SK-N-SH (cell line): ENCODE results near the gene FGD2. TPM values are rescaled to one million over a fixed set of nuclear protein-coding genes. Genes with fewer than 3 reads are reported as not detected.

Experiments
- CTCF ChIA-PET: fragments of 300-600, 350-600 bp; formaldehyde crosslinking; extraction: SDS; loops from one replicate; lab custom pipeline; 2021; lab: Yijun Ruan, JAX
- POLR2A ChIA-PET: fragments of 350-600 bp; sonication (Branson Sonifier 250); formaldehyde crosslinking; extraction: SDS; loops from one replicate; lab custom pipeline; 2020; ENCODE audit warnings: antibody characterized with exemption, inconsistent platforms; lab: Yijun Ruan, JAX
- DNase-seq: peaks from one replicate; pipeline ENCODE4 v3.0.0; 2012
- H2AFZ ChIP-seq: fragments of 200-600 bp; sonication (generic); 2 replicates; pipeline ENCODE4 v1.8.1; 2016; ENCODE audit warnings: antibody characterized with exemption, mild to moderate bottlenecking, low read depth
- H3F3A ChIP-seq: fragments of 200-600 bp; sonication (generic); replicated peaks from 2 replicates; pipeline ENCODE3; 2016; ENCODE audit warnings: antibody characterized with exemption, mild to moderate bottlenecking; ENCODE audit not compliant: insufficient read depth
- H3K27ac ChIP-seq, 2 experiments: fragments of 200-500 bp in 1 of 2; fragments of 200-600 bp in 1 of 2; sonication (Bioruptor generic) in 1 of 2; sonication (generic), shearing (Covaris generic) in 1 of 2; 2 replicates each; pipeline versions ENCODE4 v1.5.1 to v1.6.1; 2014 to 2016; ENCODE audit warnings: low read depth in 2 of 2, inconsistent platforms in 1 of 2, low read length in 1 of 2, mild to moderate bottlenecking in 1 of 2, mixed read lengths in 1 of 2
- H3K27me3 ChIP-seq: fragments of 200-600 bp; sonication (generic), shearing (Covaris generic); 2 replicates; pipeline ENCODE4 v1.6.1; 2016; ENCODE audit warnings: mixed run types; ENCODE audit not compliant: insufficient read depth
- H3K36me3 ChIP-seq, 2 experiments: fragments of 200-500 bp in 1 of 2; fragments of 200-600 bp in 1 of 2; sonication (Bioruptor generic) in 1 of 2; sonication (generic) in 1 of 2; replicated peaks in 1 of 2; 2 replicates each; pipeline versions ENCODE3 to v1.5.1; 2014 to 2016; ENCODE audit warnings: low read length in 1 of 2, mild to moderate bottlenecking in 1 of 2; ENCODE audit not compliant: insufficient read depth in 2 of 2, control insufficient read depth in 1 of 2
- H3K4me1 ChIP-seq, 2 experiments: fragments of 200-500 bp in 1 of 2; fragments of 200-600 bp in 1 of 2; sonication (Bioruptor generic) in 1 of 2; sonication (generic), shearing (Covaris generic) in 1 of 2; 2 replicates each; pipeline versions ENCODE4 v1.5.1 to v1.6.1; 2014 to 2016; ENCODE audit warnings: low read depth in 1 of 2, low read length in 1 of 2, mixed run types in 1 of 2; ENCODE audit not compliant: insufficient read depth in 2 of 2, control insufficient read depth in 1 of 2
- H3K4me2 ChIP-seq: fragments of 200-600 bp; sonication (generic), shearing (Covaris generic); 2 replicates; pipeline ENCODE4 v1.6.1; 2017; ENCODE audit warnings: mixed run types
- H3K4me3 ChIP-seq, 2 experiments: fragments of 200-500 bp in 1 of 2; fragments of 200-600 bp in 1 of 2; sonication (Bioruptor generic) in 1 of 2; sonication (generic), shearing (Covaris generic) in 1 of 2; 2 replicates each; pipeline versions ENCODE4 v1.5.1 to v1.8.1; 2014 to 2016; ENCODE audit warnings: low read depth in 2 of 2, inconsistent platforms in 1 of 2, low read length in 1 of 2, mild to moderate bottlenecking in 1 of 2, mixed read lengths in 1 of 2, moderate library complexity in 1 of 2
- H3K79me2 ChIP-seq: fragments of 200-600 bp; sonication (generic); 2 replicates; pipeline ENCODE4 v1.8.1; 2017; ENCODE audit warnings: mild to moderate bottlenecking; ENCODE audit not compliant: insufficient read depth
- H3K9ac ChIP-seq: fragments of 200-600 bp; sonication (generic); 2 replicates; pipeline ENCODE4 v1.6.1; 2017; ENCODE audit warnings: mixed run types
- H3K9me2 ChIP-seq: fragments of 200-600 bp; sonication (generic); 2 replicates; pipeline ENCODE4 v1.6.1; 2017; ENCODE audit warnings: mixed run types
- H3K9me3 ChIP-seq: fragments of 200-600 bp; sonication (generic); 2 replicates; pipeline ENCODE4 v1.6.1; 2017; ENCODE audit warnings: mixed run types, mild to moderate bottlenecking, moderate library complexity
- H4K20me1 ChIP-seq: fragments of 200-600 bp; sonication (generic); 2 replicates; pipeline ENCODE4 v1.6.1; 2017; ENCODE audit warnings: mild to moderate bottlenecking, mixed run types; ENCODE audit not compliant: insufficient read depth
- GABPA ChIP-seq: IDR thresholded peaks from 2 replicates; pipeline ENCODE4 v1.4.0; 2012; ENCODE audit warnings: low read depth, mild to moderate bottlenecking
- MAX ChIP-seq: IDR thresholded peaks from 2 replicates; pipeline ENCODE4 v1.4.0; 2012; ENCODE audit warnings: low read depth
- MXI1 ChIP-seq: IDR thresholded peaks from 2 replicates; pipeline ENCODE4 v1.6.1; 2012; ENCODE audit warnings: mild to moderate bottlenecking, low read depth, low read length, improper control_type of control experiment
- RFX5 ChIP-seq: IDR thresholded peaks from 2 replicates; pipeline ENCODE4 v1.6.1; 2012; ENCODE audit warnings: mild to moderate bottlenecking, improper control_type of control experiment, low read length
- WGBS: methylation state at CpG from one replicate; pipeline ENCODE4 v1.1.6; 2017; ENCODE audit warnings: low lambda C conversion rate; 5-methylcytosine and 5-hydroxymethylcytosine counted together
- polyA plus RNA-seq, 3 experiments: library from polyadenylated mRNA; depleted of rRNA; stranded (reverse); fragments of >200 nt; gene quantifications; 2 replicates each; pipeline ENCODE4 v1.2.3, GENCODE V29; 2012
- TF ChIP-seq, protein P1 (sequence below): IDR thresholded peaks from 2 replicates; pipeline ENCODE4 v1.6.1; 2012; ENCODE audit warnings: mild to moderate bottlenecking, low read depth, low read length, moderate library complexity

FGD2 gene
- polyA plus RNA-seq, 1 of the 3 experiments (the other 2 are of a cell fraction), result not detected

- ChIA-PET POLR2A (no interaction called here), CTCF (interaction anchor here (1.0 to 1.8 kb wide), 3 partner anchors 13 to 185 kb away, joined by 3 to 9 read pairs (median 4); partner anchors contain the start of genes TBC1D22B and TMEM217)
- H3K4me1 ChIP-seq, result peaks cover 0 to 15% of the 10 kb centered on the region in 2 experiments; a peak in 2 of 4 replicates
- WGBS, result 89% methylated on average over 4 of the region's 5 CpGs
- TF ChIP-seq RFX5, result no peak
- H3K9ac ChIP-seq, result no peak overlapping the region
- H3K4me3 ChIP-seq, result no peak overlapping the region
- no peak for DNase-seq
- H3K4me2 ChIP-seq, result no peak overlapping the region
- no peaks in the 10 kb centered on the region for H3K9me3 ChIP-seq
- H3K36me3 ChIP-seq, result no peaks in the 10 kb centered on the region
- H3K27ac ChIP-seq, result no peak overlapping the region
- no peaks in the 10 kb centered on the region for H3F3A ChIP-seq
- no peaks in the 10 kb centered on the region for H3K27me3 ChIP-seq
- no peaks in the 10 kb centered on the region for H3K9me2 ChIP-seq
- H2AFZ ChIP-seq, result no peak overlapping the region
- H3K79me2 ChIP-seq, result no peaks in the 10 kb centered on the region
- no peaks in the 10 kb centered on the region for H4K20me1 ChIP-seq
Measured at GRCh38 chr6:37072526-37072925, 67.1 kb downstream of the FGD2 start.

DNA sequence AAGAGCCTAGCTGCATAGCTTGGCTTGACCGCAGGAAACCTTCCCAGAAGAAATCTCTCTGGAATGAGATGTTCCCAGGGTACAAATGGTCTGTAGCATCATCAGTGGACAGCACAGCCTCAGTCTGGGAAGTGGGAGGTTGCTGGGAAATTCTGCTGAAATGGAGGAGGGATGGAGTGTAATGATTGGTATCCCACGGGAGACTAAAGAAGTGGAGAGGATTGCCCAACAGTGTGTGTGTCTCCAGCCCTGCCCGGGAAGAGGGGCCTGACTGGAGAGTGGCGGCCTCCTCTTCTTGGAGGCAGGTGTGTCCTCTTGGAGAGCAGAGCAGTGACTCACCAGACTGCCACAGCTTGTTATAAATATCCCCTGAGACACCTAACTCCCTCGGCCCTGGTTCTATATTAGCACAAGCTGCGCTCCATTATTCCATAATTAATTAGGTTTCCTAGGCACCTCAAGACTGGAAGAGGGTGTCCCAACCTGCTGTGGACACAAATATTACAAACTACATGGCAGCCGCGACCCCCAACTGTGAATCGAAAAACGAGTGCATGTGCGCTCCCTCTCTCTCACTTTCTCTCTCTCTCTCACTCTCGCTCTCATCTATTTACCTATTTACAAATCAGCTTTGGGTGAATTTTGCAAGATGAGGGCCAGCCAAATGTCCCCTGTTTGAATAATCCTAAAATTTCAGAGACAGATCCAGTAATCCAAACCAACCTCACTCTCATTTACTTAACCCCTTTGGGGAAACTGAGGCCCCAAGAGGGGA is 68.8 kb downstream of the FGD2 start:
- no peak overlapping the region for H3K9ac ChIP-seq
- 90% methylated on average over 12 of the region's 12 CpGs for WGBS
- H3K27ac ChIP-seq, result no peak overlapping the region; a peak in 1 of 4 replicates
- CTCF ChIA-PET, result interaction anchor here (0.6 to 1.0 kb wide), 2 partner anchors 23 to 45 kb away, joined by 3 read pairs; no protein-coding TSS in a partner anchor
- H3K27me3 ChIP-seq, result no peaks in the 10 kb centered on the region
- H2AFZ ChIP-seq, result no peak overlapping the region
- no peak for DNase-seq
- H3K9me3 ChIP-seq, result no peaks in the 10 kb centered on the region
- H3K36me3 ChIP-seq, result no peaks in the 10 kb centered on the region
- H4K20me1 ChIP-seq, result no peaks in the 10 kb centered on the region
- no peaks in the 10 kb centered on the region for H3K79me2 ChIP-seq
- H3K4me3 ChIP-seq, result no peak overlapping the region
- H3F3A ChIP-seq, result no peaks in the 10 kb centered on the region
- POLR2A ChIA-PET, result no interaction called here
- H3K4me1 ChIP-seq, result peaks cover 0 to 23% of the 10 kb centered on the region in 2 experiments; a peak in 3 of 4 replicates
- H3K4me2 ChIP-seq, result no peak overlapping the region
- no peaks in the 10 kb centered on the region for H3K9me2 ChIP-seq
- TF ChIP-seq MXI1, result no peak
- TF ChIP-seq, protein P1, sequence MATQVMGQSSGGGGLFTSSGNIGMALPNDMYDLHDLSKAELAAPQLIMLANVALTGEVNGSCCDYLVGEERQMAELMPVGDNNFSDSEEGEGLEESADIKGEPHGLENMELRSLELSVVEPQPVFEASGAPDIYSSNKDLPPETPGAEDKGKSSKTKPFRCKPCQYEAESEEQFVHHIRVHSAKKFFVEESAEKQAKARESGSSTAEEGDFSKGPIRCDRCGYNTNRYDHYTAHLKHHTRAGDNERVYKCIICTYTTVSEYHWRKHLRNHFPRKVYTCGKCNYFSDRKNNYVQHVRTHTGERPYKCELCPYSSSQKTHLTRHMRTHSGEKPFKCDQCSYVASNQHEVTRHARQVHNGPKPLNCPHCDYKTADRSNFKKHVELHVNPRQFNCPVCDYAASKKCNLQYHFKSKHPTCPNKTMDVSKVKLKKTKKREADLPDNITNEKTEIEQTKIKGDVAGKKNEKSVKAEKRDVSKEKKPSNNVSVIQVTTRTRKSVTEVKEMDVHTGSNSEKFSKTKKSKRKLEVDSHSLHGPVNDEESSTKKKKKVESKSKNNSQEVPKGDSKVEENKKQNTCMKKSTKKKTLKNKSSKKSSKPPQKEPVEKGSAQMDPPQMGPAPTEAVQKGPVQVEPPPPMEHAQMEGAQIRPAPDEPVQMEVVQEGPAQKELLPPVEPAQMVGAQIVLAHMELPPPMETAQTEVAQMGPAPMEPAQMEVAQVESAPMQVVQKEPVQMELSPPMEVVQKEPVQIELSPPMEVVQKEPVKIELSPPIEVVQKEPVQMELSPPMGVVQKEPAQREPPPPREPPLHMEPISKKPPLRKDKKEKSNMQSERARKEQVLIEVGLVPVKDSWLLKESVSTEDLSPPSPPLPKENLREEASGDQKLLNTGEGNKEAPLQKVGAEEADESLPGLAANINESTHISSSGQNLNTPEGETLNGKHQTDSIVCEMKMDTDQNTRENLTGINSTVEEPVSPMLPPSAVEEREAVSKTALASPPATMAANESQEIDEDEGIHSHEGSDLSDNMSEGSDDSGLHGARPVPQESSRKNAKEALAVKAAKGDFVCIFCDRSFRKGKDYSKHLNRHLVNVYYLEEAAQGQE, result no peak
- TF ChIP-seq MAX, result no peak
- TF ChIP-seq GABPA, result no peak
